Fibroblast of the aortic adventitia (primary cell): ENCODE data around the gene PON1. TPM values are rescaled to one million over a fixed set of nuclear protein-coding genes. Genes with fewer than 3 reads are reported as not detected.

Experiments
- DNase-seq: peaks from one replicate; pipeline ENCODE4 v3.0.0-alpha.2; 2010; ENCODE audit warnings: low read depth
- H3K4me3 ChIP-seq: 2 replicates; pipeline ENCODE4 v1.5.1; 2011; ENCODE audit warnings: low read depth, mild to moderate bottlenecking, control low read depth, low read length, moderate library complexity
- total RNA-seq: library from RNA; depleted of rRNA; stranded (reverse); fragments of >200 nt; gene quantifications from 2 replicates; pipeline ENCODE4 v1.2.3, GENCODE V29; 2012; ENCODE audit warnings: low replicate concordance
- TF ChIP-seq, protein P1 (sequence below): IDR thresholded peaks from 2 replicates; pipeline ENCODE4 v1.5.1; 2011; ENCODE audit warnings: mild to moderate bottlenecking, low read length, control low read depth, inconsistent platforms; ENCODE audit not compliant: insufficient read depth

Gene PON1
- total RNA-seq, 1 donor: not detected

DNA sequence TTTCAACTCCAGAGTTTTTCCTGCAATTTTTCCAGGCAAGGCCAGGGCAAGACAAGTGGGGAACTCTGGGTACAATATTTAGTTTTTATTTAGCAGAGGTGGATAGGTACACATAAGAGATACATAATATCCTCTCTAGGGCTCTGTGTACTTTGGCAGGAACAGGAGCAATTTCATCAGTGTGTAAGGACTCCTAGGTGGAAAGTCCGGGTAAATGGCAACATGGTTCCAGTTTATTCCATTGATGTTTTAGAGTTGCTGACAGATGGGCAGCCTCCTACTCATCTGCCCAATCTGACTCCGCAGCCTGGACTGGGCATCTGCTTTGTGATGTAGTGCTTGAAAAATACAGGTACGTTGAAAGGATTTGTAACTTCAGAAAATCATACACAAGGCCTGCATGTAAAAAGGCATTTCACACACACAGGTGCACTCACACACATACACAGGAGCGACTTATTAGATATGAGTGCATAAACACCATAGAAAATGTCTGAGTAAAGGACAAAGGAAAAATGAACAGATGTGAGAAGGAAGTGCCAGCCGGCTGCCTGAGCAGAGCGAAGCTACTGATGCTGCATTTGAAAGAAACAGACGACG lies 5.7 kb downstream of the PON1 start:
- H3K4me3 ChIP-seq: no peak overlapping the region
- DNase-seq: no peak
- TF ChIP-seq, protein P1, sequence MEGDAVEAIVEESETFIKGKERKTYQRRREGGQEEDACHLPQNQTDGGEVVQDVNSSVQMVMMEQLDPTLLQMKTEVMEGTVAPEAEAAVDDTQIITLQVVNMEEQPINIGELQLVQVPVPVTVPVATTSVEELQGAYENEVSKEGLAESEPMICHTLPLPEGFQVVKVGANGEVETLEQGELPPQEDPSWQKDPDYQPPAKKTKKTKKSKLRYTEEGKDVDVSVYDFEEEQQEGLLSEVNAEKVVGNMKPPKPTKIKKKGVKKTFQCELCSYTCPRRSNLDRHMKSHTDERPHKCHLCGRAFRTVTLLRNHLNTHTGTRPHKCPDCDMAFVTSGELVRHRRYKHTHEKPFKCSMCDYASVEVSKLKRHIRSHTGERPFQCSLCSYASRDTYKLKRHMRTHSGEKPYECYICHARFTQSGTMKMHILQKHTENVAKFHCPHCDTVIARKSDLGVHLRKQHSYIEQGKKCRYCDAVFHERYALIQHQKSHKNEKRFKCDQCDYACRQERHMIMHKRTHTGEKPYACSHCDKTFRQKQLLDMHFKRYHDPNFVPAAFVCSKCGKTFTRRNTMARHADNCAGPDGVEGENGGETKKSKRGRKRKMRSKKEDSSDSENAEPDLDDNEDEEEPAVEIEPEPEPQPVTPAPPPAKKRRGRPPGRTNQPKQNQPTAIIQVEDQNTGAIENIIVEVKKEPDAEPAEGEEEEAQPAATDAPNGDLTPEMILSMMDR: no peak

GRCh38 chr7:95317966-95318365 lies 6.4 kb downstream of the PON1 start:
- no peak for DNase-seq
- TF ChIP-seq, protein P1: no peak
- no peak overlapping the region for H3K4me3 ChIP-seq

- no peak for DNase-seq
- no peak overlapping the region for H3K4me3 ChIP-seq
- TF ChIP-seq, protein P1: no peak
Observed at GRCh38 chr7:95317546-95317945, 6.8 kb downstream of the PON1 start.

GRCh38 chr7:95316588-95316987 lies 7.7 kb downstream of the PON1 start:
- no peak for DNase-seq
- TF ChIP-seq, protein P1: no peak
- no peak overlapping the region for H3K4me3 ChIP-seq

GRCh38 chr7:95312561-95312960 lies 11.8 kb downstream of the PON1 start:
- TF ChIP-seq, protein P1: no peak
- no peak overlapping the region for H3K4me3 ChIP-seq
- DNase-seq: no peak

GRCh38 chr7:95311389-95311788 lies 12.9 kb downstream of the PON1 start:
- no peak for DNase-seq
- TF ChIP-seq, protein P1: no peak
- H3K4me3 ChIP-seq: no peak overlapping the region

- TF ChIP-seq, protein P1: no peak
- no peak for DNase-seq
- no peak overlapping the region for H3K4me3 ChIP-seq
Observed at GRCh38 chr7:95309951-95310350, 14.4 kb downstream of the PON1 start.
